B cell (primary cell): ENCODE measurements around the gene ART4. TPM values are rescaled to one million over a fixed set of nuclear protein-coding genes. Genes with fewer than 3 reads are reported as not detected.
A peak's percentile ranks its signal among the peaks of the same experiment; 100 is the strongest.

ENCODE experiments used
- ATAC-seq: fragments of 200-7000 bp; cut with Tn5 transposase; one replicate; pipeline ENCODE4 v1.10.0; 2021; ENCODE audit warnings: low read depth, mild to moderate bottlenecking, moderate number of reproducible peaks, moderate library complexity
- CTCF ChIA-PET: fragments of 350-600 bp; sonication (Branson Sonifier 250); formaldehyde crosslinking; loops from one replicate; lab custom pipeline; 2021; ENCODE audit warnings: antibody characterized with exemption, inconsistent platforms; lab: Charles Lee
- POLR2A ChIA-PET: fragments of 350-600 bp; sonication (Branson Sonifier 250); formaldehyde crosslinking; loops from one replicate; lab custom pipeline; 2021; ENCODE audit warnings: antibody characterized with exemption; lab: Charles Lee
- DNase-seq: peaks from one replicate; pipeline ENCODE4 v3.0.0; 2013
- H2AFZ ChIP-seq: 2 replicates; pipeline ENCODE4 v1.6.1; 2012; ENCODE audit warnings: mild to moderate bottlenecking, low read depth, low read length; ENCODE audit not compliant: insufficient read depth, poor library complexity, severe bottlenecking
- H3K27ac ChIP-seq, 2 donors: 1 replicate in 1 of 2; 2 replicates in 1 of 2; pipeline ENCODE4 v1.5.1; 2012 to 2013; ENCODE audit warnings: low read length in 2 of 2, mild to moderate bottlenecking in 2 of 2, moderate library complexity in 1 of 2
- H3K27me3 ChIP-seq, 4 experiments: fragments of 200-600 bp in 1 of 4; sonication (generic) in 1 of 4; replicated peaks in 1 of 4; 1 replicate in 2 of 4; 2 replicates in 2 of 4; pipeline versions ENCODE4 v1.6.1 to v1.7.0; 2013 to 2016; ENCODE audit warnings: low read length in 3 of 4, mild to moderate bottlenecking in 2 of 4, mixed read lengths in 1 of 4, moderate library complexity in 1 of 4; ENCODE audit not compliant: insufficient read depth in 4 of 4, control insufficient read depth in 3 of 4; ENCODE audit errors: control extremely low read depth in 1 of 4
- H3K36me3 ChIP-seq, 2 experiments: replicated peaks in 1 of 2; 1 replicate in 1 of 2; 2 replicates in 1 of 2; pipeline versions ENCODE4 v1.6.1 to v1.7.1; 2013; ENCODE audit warnings: low read length in 1 of 2; ENCODE audit not compliant: insufficient read depth in 2 of 2, control insufficient read depth in 1 of 2; ENCODE audit errors: control extremely low read depth in 1 of 2, extremely low read depth in 1 of 2
- H3K4me1 ChIP-seq, 2 donors: fragments of 200-600 bp in 1 of 2; sonication (generic) in 1 of 2; 1 replicate in 1 of 2; 2 replicates in 1 of 2; pipeline versions ENCODE4 v1.5.1 to v1.6.1; 2013 to 2017; ENCODE audit warnings: low read length in 2 of 2; ENCODE audit not compliant: control insufficient read depth in 2 of 2, insufficient read depth in 2 of 2
- H3K4me2 ChIP-seq: replicated peaks from 2 replicates; pipeline ENCODE3; 2012; ENCODE audit warnings: mild to moderate bottlenecking, low read depth, low read length; ENCODE audit not compliant: poor library complexity, severe bottlenecking
- H3K4me3 ChIP-seq, 5 experiments: fragments of 200-600 bp in 1 of 5; sonication (generic) in 1 of 5; 1 replicate in 3 of 5; 2 replicates in 2 of 5; pipeline versions ENCODE4 v1.5.1 to v1.7.0; 2011 to 2016; ENCODE audit warnings: low read length in 4 of 5, mild to moderate bottlenecking in 4 of 5, low read depth in 2 of 5, control low read depth in 1 of 5, moderate library complexity in 1 of 5; ENCODE audit not compliant: insufficient read depth in 1 of 5; ENCODE audit errors: control extremely low read depth in 1 of 5, extremely low read depth in 1 of 5
- H3K79me2 ChIP-seq: fragments of 200-600 bp; sonication (generic); one replicate; pipeline ENCODE4 v1.6.0; 2016; ENCODE audit warnings: low read length; ENCODE audit not compliant: control insufficient read depth, insufficient read depth
- H3K9ac ChIP-seq: fragments of 200-600 bp; sonication (generic); 2 replicates; pipeline ENCODE4 v1.6.1; 2017; ENCODE audit warnings: mild to moderate bottlenecking, low read length, moderate library complexity
- H3K9me3 ChIP-seq, 3 donors: one replicate each; pipeline versions ENCODE4 v1.6.1 to v1.7.1; 2013; ENCODE audit warnings: low read length in 2 of 3; ENCODE audit not compliant: control insufficient read depth in 2 of 3, insufficient read depth in 1 of 3; ENCODE audit errors: control extremely low read depth in 1 of 3
- H4K20me1 ChIP-seq: 2 replicates; pipeline ENCODE4 v1.6.0; 2012; ENCODE audit warnings: mild to moderate bottlenecking, low read length; ENCODE audit not compliant: insufficient read depth, control insufficient read depth, poor library complexity, severe bottlenecking
- H3K27ac Mint-ChIP-seq: one replicate; pipeline ENCODE4 v1.8.0; 2021; ENCODE audit warnings: mixed read lengths
- H3K27me3 Mint-ChIP-seq: one replicate; pipeline ENCODE4 v1.8.0; 2021; ENCODE audit warnings: mixed read lengths
- H3K4me1 Mint-ChIP-seq: one replicate; pipeline ENCODE4 v1.8.0; 2021; ENCODE audit warnings: mixed read lengths
- H3K4me3 Mint-ChIP-seq: one replicate; pipeline ENCODE4 v1.8.0; 2021; ENCODE audit warnings: mixed read lengths
- H3K9me3 Mint-ChIP-seq: one replicate; pipeline ENCODE4 v1.8.0; 2022; ENCODE audit warnings: mixed read lengths; ENCODE audit not compliant: insufficient read depth
- CTCF ChIP-seq: fragments of 200-600 bp; IDR thresholded peaks from one replicate; pipeline ENCODE4 v1.8.0; 2022; ENCODE audit warnings: antibody characterized with exemption, mild to moderate bottlenecking
- EZH2 ChIP-seq: IDR thresholded peaks from 2 replicates; pipeline ENCODE4 v1.6.1; 2012; ENCODE audit warnings: borderline replicate concordance, low read depth, mild to moderate bottlenecking, moderate library complexity, low read length; ENCODE audit not compliant: insufficient read depth, poor library complexity, severe bottlenecking
- WGBS: methylation state at CpG from one replicate; pipeline ENCODE4 v1.1.5; 2013; ENCODE audit warnings: missing lambda C conversion rate; ENCODE audit not compliant: insufficient coverage; 5-methylcytosine and 5-hydroxymethylcytosine counted together
- intact Hi-C: fragments of 100-400 bp; cut with micrococcal nuclease; formaldehyde crosslinking; loops from one replicate; pipeline ENCODE4 v1.10.0; 2022
- polyA plus RNA-seq: library from polyadenylated mRNA; depleted of rRNA; stranded (reverse); fragments of >200 nt; gene quantifications from 2 replicates; pipeline ENCODE4 v1.2.3, GENCODE V29; 2012
- total RNA-seq, 2 donors: library from RNA; stranded (reverse); fragments of 120-200 nt in 1 of 2; gene quantifications; 1 replicate in 1 of 2; 2 replicates in 1 of 2; pipeline versions ENCODE4 v1.2.3 to v1.2.4, GENCODE V29; 2013 to 2022

ART4 gene
- total and polyA plus RNA-seq, 2 donors (not counting 1 experiment from before 2014, with no cell fraction given) = not detected

GRCh38 chr12:14883686-14884085 lies 40.4 kb upstream of the ART4 start:
- Histone ChIP-seq H3K79me2 (no peaks in the 10 kb centered on the region), H4K20me1 (no peaks in the 10 kb centered on the region), H3K4me3 (no peak overlapping the region), H2AFZ (no peak overlapping the region), H3K27ac (no peak overlapping the region), H3K9ac (no peak overlapping the region), H3K36me3 (no peaks in the 10 kb centered on the region), H3K27me3 (peaks cover 0 to 12% (median 6%) of the 10 kb centered on the region in 4 experiments), H3K9me3 (no peaks in the 10 kb centered on the region), H3K4me1 (peaks cover 27 to 44% of the 10 kb centered on the region in 2 donors), H3K4me2 (peak overlapping the region; percentile 70)
- TF ChIP-seq CTCF = no peak
- intact Hi-C loops = loop anchor here (5.0 kb wide), 1 partner anchor 36 kb away; no protein-coding TSS in a partner anchor
- no peak overlapping the region for H3K27ac Mint-ChIP-seq
- H3K27me3 Mint-ChIP-seq = peaks cover 33% of the 10 kb centered on the region
- H3K4me3 Mint-ChIP-seq = no peak overlapping the region
- DNase-seq (no peak), ATAC-seq (no peak)
- ChIA-PET POLR2A (no interaction called here), CTCF (interaction anchor here (1.3 to 1.6 kb wide), 3 partner anchors 10 to 113 kb away, joined by 3 to 4 read pairs (median 4); no protein-coding TSS in a partner anchor)
- peaks cover 48% of the 10 kb centered on the region for H3K4me1 Mint-ChIP-seq
- no peaks in the 10 kb centered on the region for H3K9me3 Mint-ChIP-seq
- 37% methylated on average over 8 of the region's 10 CpGs for WGBS

GRCh38 chr12:14880890-14881453 lies 37.6 kb upstream of the ART4 start:
- Mint-ChIP-seq H3K9me3 (no peaks in the 10 kb centered on the region), H3K27me3 (peaks cover 7% of the 10 kb centered on the region), H3K4me1 (peaks cover 41% of the 10 kb centered on the region), H3K27ac (no peak overlapping the region), H3K4me3 (no peak overlapping the region)
- TF ChIP-seq EZH2 (no peak), CTCF (no peak)
- CTCF ChIA-PET = no interaction called here
- intact Hi-C loops = loop anchor here (5.0 kb wide), 1 partner anchor 34 kb away; no protein-coding TSS in a partner anchor
- no CpG with 5 or more reads among the region's 6 CpGs for WGBS
- H4K20me1 ChIP-seq = no peaks in the 10 kb centered on the region
- DNase-seq (no peak), ATAC-seq (no peak)
- H3K9ac ChIP-seq = no peak overlapping the region
- no peak overlapping the region for H2AFZ ChIP-seq
- peak overlapping the region in 1 of 5 experiments; percentile 10 for H3K4me3 ChIP-seq
- peak overlapping the region; percentile 29 for H3K4me2 ChIP-seq
- H3K9me3 ChIP-seq = no peaks in the 10 kb centered on the region
- H3K4me1 ChIP-seq = peaks cover 21 to 34% of the 10 kb centered on the region in 2 donors
- POLR2A ChIA-PET = no interaction called here
- no peaks in the 10 kb centered on the region for H3K79me2 ChIP-seq
- peak overlapping the region in 1 of 2 donors; percentile 24 for H3K27ac ChIP-seq
- peaks cover 0 to 4% (median under 1%) of the 10 kb centered on the region in 4 experiments for H3K27me3 ChIP-seq
- H3K36me3 ChIP-seq = no peaks in the 10 kb centered on the region
